SK-N-SH (cell line): ENCODE measurements around the gene PTBP1.

Source experiments
- CTCF ChIP-seq: fragments of 200-600 bp; sonication (generic); IDR thresholded peaks from 2 replicates; pipeline ENCODE4 v1.6.1; 2017; ENCODE audit warnings: antibody characterized with exemption, mild to moderate bottlenecking, moderate library complexity
- PBX3 ChIP-seq: IDR thresholded peaks from 2 replicates; pipeline ENCODE4; 2012
- REST ChIP-seq: IDR thresholded peaks from 2 replicates; pipeline ENCODE4 v1.6.1; 2012; ENCODE audit warnings: mild to moderate bottlenecking, low read depth, low read length, moderate library complexity
- SMC3 ChIP-seq: IDR thresholded peaks from 2 replicates; pipeline ENCODE4 v1.6.1; 2012; ENCODE audit warnings: low read depth, low read length, improper control_type of control experiment

GRCh38 chr19:798415-799075 lies 1.3 kb downstream of the PTBP1 start:
- no peak for TF ChIP-seq SMC3
- no peak for TF ChIP-seq CTCF
- no peak for TF ChIP-seq PBX3
- TF ChIP-seq REST = no peak
